ENCODE results near the gene TBC1D21. TPM values are rescaled to one million over a fixed set of nuclear protein-coding genes. Genes with fewer than 3 reads are reported as not detected.

TBC1D21 gene
- total RNA-seq, 1 experiment from 2014 or later, result not detected

- Histone ChIP-seq H3K23ac (ENCODE audit: insufficient read length, low read depth, low read length) (no peak overlapping the region), H4K5ac (ENCODE audit: insufficient read length, low read depth, low read length) (no peak overlapping the region), H3K4me1 (ENCODE audit: insufficient read depth, low read length) (no peaks in the 10 kb centered on the region), H2AK5ac (ENCODE audit: insufficient read length, low read length) (no peak overlapping the region), H3K9ac (ENCODE audit: extremely low read depth, insufficient read length, low read length) (no peak overlapping the region), H3K18ac (ENCODE audit: insufficient read length, low read depth, low read length) (no peak overlapping the region), H3K4me2 (ENCODE audit: insufficient read depth, insufficient read length, low read length) (no peak overlapping the region), H3K14ac (ENCODE audit: insufficient read depth, low read length) (no peak overlapping the region), H2BK12ac (ENCODE audit: insufficient read length, low read depth, low read length) (no peak overlapping the region), H3K27ac (ENCODE audit: insufficient read length, low read depth, low read length) (no peak overlapping the region), H3K79me2 (ENCODE audit: insufficient read depth, low read length) (no peaks in the 10 kb centered on the region), H4K91ac (ENCODE audit: insufficient read length, low read depth, low read length) (no peak overlapping the region), H3K9me3 (ENCODE audit: control insufficient read depth, low read depth, low read length) (peaks cover 5% of the 10 kb centered on the region), H4K20me1 (ENCODE audit: control insufficient read depth, insufficient read depth, insufficient read length) (no peaks in the 10 kb centered on the region), H3K27me3 (ENCODE audit: insufficient read depth, low read length) (no peaks in the 10 kb centered on the region), H3K79me1 (ENCODE audit: insufficient read depth, low read depth, low read length, poor library complexity, severe bottlenecking) (no peaks in the 10 kb centered on the region), H3T11ph (ENCODE audit: low read length) (no peak overlapping the region), H3K23me2 (ENCODE audit: insufficient read length, low read depth, low read length, poor library complexity, severe bottlenecking) (no peaks in the 10 kb centered on the region), H4K8ac (replicated peaks; ENCODE audit: insufficient read length, low read depth, low read length) (no peak overlapping the region), H2BK15ac (ENCODE audit: low read depth, low read length) (no peak overlapping the region), H2BK120ac (ENCODE audit: low read depth, low read length, poor library complexity, severe bottlenecking) (no peak overlapping the region), H3K56ac (ENCODE audit: insufficient read length, low read depth, low read length) (no peak overlapping the region), H2AFZ (ENCODE audit: low read length) (no peak overlapping the region), H2BK20ac (ENCODE audit: low read depth, low read length, poor library complexity, severe bottlenecking) (no peak overlapping the region), H3K4ac (ENCODE audit: low read depth, low read length) (no peak overlapping the region), H2BK5ac (ENCODE audit: insufficient read length, low read length) (no peak overlapping the region)
- Mint-ChIP-seq H3K27ac (no peak overlapping the region; a peak in 1 of 7 replicates), H3K4me1 (peaks cover 0 to under 1% of the 10 kb centered on the region in 2 experiments; a peak in 2 of 4 replicates), H3K9me3 (peaks cover 0 to 9% of the 10 kb centered on the region in 2 experiments; a peak in 4 of 5 replicates), H3K27me3 (ENCODE audit: low read depth) (peaks cover 27% of the 10 kb centered on the region), H3K4me3 (no peak overlapping the region), H3K36me3 (ENCODE audit: insufficient read depth in 1 of 3, low read depth in 3 of 3) (peaks cover 0 to 6% (median 5%) of the 10 kb centered on the region in 3 experiments; a peak in 2 of 7 replicates)
- DNase-seq, result no peak
- no CpG with 5 or more reads among the region's 6 CpGs for WGBS (ENCODE audit: extremely low coverage, insufficient read length, low lambda C conversion rate)
- no peak for TF ChIP-seq CTCF (conservative IDR thresholded peaks at IDR 0.05)
Measured at GRCh38 chr15:73889053-73889761, 15.8 kb downstream of the TBC1D21 start.

Measured in H9 (cell line).